WERI-Rb-1 (cell line): ENCODE data around the gene RNF43.

ENCODE experiments used
- DNase-seq: peaks from one replicate; pipeline ENCODE4 v3.0.0-alpha.2; 2020
- H3K27ac ChIP-seq: fragments of 250-450 bp; sonication (Bioruptor Pico); 2 replicates; pipeline ENCODE4 v1.5.1; 2020; ENCODE audit warnings: mild to moderate bottlenecking, moderate library complexity
- H3K27me3 ChIP-seq: fragments of 250-450 bp; sonication (Bioruptor Pico); 2 replicates; pipeline ENCODE4 v1.5.1; 2021; ENCODE audit warnings: mild to moderate bottlenecking, low read depth, moderate library complexity; ENCODE audit not compliant: insufficient read depth, severe bottlenecking
- H3K36me3 ChIP-seq: fragments of 250-450 bp; sonication (Bioruptor Pico); 2 replicates; pipeline ENCODE4 v1.5.1; 2020; ENCODE audit warnings: mild to moderate bottlenecking, moderate library complexity
- H3K4me3 ChIP-seq: 2 replicates; pipeline ENCODE4 v1.5.1; 2011; ENCODE audit warnings: low read depth, mild to moderate bottlenecking, control low read depth, low read length
- H3K9me3 ChIP-seq: fragments of 250-450 bp; sonication (Bioruptor Pico); 2 replicates; pipeline ENCODE4 v1.5.1; 2021; ENCODE audit warnings: mild to moderate bottlenecking, moderate library complexity; ENCODE audit not compliant: severe bottlenecking
- TF ChIP-seq, protein P1 (sequence below): IDR thresholded peaks from 2 replicates; pipeline ENCODE4 v1.5.1; 2011; ENCODE audit warnings: low read depth, mild to moderate bottlenecking, control low read depth, inconsistent platforms, low read length

RNF43 gene

GRCh38 chr17:58383892-58384462 lies 33.4 kb downstream of the RNF43 start:
- no peaks in the 10 kb centered on the region for H3K27me3 ChIP-seq
- no peak for DNase-seq
- H3K4me3 ChIP-seq = no peak overlapping the region
- H3K27ac ChIP-seq = no peak overlapping the region
- TF ChIP-seq, protein P1, sequence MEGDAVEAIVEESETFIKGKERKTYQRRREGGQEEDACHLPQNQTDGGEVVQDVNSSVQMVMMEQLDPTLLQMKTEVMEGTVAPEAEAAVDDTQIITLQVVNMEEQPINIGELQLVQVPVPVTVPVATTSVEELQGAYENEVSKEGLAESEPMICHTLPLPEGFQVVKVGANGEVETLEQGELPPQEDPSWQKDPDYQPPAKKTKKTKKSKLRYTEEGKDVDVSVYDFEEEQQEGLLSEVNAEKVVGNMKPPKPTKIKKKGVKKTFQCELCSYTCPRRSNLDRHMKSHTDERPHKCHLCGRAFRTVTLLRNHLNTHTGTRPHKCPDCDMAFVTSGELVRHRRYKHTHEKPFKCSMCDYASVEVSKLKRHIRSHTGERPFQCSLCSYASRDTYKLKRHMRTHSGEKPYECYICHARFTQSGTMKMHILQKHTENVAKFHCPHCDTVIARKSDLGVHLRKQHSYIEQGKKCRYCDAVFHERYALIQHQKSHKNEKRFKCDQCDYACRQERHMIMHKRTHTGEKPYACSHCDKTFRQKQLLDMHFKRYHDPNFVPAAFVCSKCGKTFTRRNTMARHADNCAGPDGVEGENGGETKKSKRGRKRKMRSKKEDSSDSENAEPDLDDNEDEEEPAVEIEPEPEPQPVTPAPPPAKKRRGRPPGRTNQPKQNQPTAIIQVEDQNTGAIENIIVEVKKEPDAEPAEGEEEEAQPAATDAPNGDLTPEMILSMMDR = no peak
- H3K36me3 ChIP-seq = no peaks in the 10 kb centered on the region
- no peaks in the 10 kb centered on the region for H3K9me3 ChIP-seq

DNA sequence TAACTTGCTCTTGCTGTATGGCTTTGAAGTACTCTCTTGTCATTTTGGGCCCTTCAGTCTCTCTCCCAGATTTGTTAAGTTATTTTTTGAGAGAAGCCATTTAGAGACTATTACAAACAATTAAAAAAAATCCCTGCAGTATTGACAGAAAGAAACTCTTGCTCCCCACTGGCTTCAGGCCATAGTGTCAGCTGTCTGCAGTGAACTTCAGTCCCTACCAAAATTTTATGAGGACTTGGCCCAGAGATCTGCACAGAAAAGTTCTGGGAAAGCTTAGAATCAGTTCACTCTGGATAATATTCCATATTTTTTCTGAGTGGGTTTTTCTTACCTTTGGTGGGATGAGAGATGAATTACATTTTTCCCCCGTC lies 34.5 kb downstream of the RNF43 start:
- TF ChIP-seq, protein P1 = no peak
- DNase-seq = no peak
- no peaks in the 10 kb centered on the region for H3K27me3 ChIP-seq
- no peak overlapping the region for H3K4me3 ChIP-seq
- H3K9me3 ChIP-seq = no peaks in the 10 kb centered on the region
- no peaks in the 10 kb centered on the region for H3K36me3 ChIP-seq
- H3K27ac ChIP-seq = no peak overlapping the region

GRCh38 chr17:58382108-58382871 lies 35.0 kb downstream of the RNF43 start:
- no peak overlapping the region for H3K27ac ChIP-seq
- H3K4me3 ChIP-seq = no peak overlapping the region
- no peaks in the 10 kb centered on the region for H3K27me3 ChIP-seq
- DNase-seq = no peak
- TF ChIP-seq, protein P1 = no peak
- no peaks in the 10 kb centered on the region for H3K36me3 ChIP-seq
- no peaks in the 10 kb centered on the region for H3K9me3 ChIP-seq

DNA sequence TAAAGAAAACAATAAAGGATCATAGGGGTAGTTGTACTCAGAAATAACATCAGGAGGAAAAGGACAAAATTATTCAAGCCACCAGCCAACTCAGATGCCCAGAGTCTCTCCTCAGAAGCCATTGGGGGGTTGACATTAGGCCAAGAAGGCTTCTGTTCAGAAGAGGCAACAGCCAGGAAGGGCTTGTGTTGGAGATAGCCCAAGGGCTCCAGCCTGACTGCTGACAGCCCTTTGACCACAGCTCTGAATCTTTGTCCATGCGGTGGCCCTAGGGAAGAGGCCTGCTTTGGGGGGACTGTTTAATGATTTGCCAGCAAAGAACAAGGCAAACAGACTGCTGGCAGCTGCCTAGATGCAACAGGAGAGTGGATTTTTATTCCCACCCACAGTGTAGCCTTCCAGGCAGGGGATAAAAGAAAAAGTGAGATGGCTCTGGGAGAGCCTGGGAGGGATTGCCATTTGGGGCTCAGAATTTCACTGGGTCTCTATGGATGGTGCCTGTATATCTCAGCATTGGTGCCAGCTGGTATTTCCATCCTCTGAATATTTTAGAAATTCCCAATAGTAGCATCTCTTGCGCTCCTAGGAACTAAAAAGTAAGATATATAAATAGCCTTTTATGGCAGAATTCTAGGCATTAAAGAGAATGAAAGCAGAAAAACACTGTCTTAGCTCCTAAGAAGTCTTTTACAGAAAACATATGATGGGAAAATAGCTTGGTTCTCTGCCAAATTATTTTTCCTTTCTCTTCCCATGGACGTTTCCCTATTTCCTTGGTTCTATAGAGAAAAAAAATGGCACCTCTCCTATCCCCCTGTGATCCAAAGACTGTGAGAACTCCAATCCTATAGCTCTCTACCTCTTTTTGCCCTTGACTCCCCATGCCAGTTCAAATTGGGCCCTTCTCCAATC lies 36.0 kb downstream of the RNF43 start:
- H3K9me3 ChIP-seq = no peaks in the 10 kb centered on the region
- TF ChIP-seq, protein P1 = no peak
- no peak overlapping the region for H3K4me3 ChIP-seq
- no peak for DNase-seq
- H3K27me3 ChIP-seq = no peaks in the 10 kb centered on the region
- no peaks in the 10 kb centered on the region for H3K36me3 ChIP-seq
- no peak overlapping the region for H3K27ac ChIP-seq

DNA sequence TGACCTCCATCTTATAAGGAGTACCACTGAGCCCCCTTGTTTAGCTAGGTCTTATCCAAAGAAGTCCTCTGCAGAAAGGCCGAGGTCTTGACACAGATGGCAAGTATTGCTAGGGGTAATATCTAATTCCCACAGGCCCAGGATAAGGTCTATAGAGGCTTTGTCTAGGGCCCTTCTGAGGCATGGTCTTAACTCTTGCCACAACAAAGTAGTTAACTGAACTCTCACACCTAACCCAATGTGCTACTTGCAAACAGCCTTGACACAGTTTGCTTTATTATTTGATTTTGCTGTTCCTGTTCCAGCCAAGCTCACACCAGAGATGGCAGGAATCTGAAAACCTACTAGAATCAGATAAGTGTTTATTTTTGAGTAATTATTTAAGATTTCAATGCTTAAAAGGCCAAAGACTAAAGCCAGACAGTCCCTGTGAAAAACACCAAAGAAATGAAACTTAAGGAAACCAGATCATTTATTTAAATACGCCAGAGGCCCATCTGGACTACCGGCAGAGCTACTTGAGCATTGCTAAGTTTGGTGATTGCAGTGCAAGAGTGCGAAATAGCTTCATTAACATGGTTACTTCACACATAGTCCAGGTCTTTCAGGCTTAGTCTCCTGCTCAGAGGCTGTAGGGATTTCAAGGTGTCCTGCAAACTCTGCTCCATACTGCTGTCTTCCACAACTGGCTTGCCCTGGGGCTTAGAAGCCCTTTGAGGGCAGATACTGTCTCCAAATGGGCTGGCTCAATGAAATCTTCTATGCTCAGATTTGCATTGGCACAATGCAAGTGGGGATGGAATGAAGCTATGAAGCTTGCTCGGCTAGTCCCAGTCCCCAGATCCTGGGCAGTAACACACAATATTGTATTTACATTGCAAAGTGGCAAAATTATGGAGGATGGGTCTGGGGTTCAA lies 36.9 kb downstream of the RNF43 start:
- no peak for DNase-seq
- TF ChIP-seq, protein P1 = no peak
- H3K27ac ChIP-seq = no peak overlapping the region
- no peaks in the 10 kb centered on the region for H3K9me3 ChIP-seq
- H3K4me3 ChIP-seq = no peak overlapping the region
- no peaks in the 10 kb centered on the region for H3K27me3 ChIP-seq
- H3K36me3 ChIP-seq = no peaks in the 10 kb centered on the region
